Right lobe of liver (tissue), 6 donors: ENCODE data around the gene RAD21L1. TPM values are rescaled to one million over a fixed set of nuclear protein-coding genes. Genes with fewer than 3 reads are reported as not detected.

Experiments
- ATAC-seq, 4 donors: fragments of 200-7000 bp; cut with Tn5 transposase; one replicate each; pipeline ENCODE4 v1.9.1; 2020; ENCODE audit warnings: mild to moderate bottlenecking in 4 of 4, moderate library complexity in 4 of 4
- DNase-seq, 3 donors: peaks; one replicate each; pipeline ENCODE4 v3.0.0-alpha.2; 2020
- H3K27ac ChIP-seq, 3 donors: fragments of 200-600 bp; one replicate each; pipeline ENCODE4 v1.8.0; 2022
- H3K27me3 ChIP-seq, 2 donors: fragments of 200-600 bp; one replicate each; pipeline ENCODE4 v1.8.0; 2022
- H3K36me3 ChIP-seq, 4 donors: fragments of 200-600 bp; sonication (generic) in 1 of 4; one replicate each; pipeline versions ENCODE4 v1.5.1 to v1.8.0; 2017 to 2022; ENCODE audit warnings: control low read depth in 1 of 4
- H3K4me1 ChIP-seq, 4 donors: fragments of 200-600 bp; sonication (generic) in 1 of 4; one replicate each; pipeline versions ENCODE4 v1.5.1 to v1.8.0; 2017 to 2022; ENCODE audit warnings: control low read depth in 1 of 4
- H3K4me3 ChIP-seq, 3 donors: fragments of 200-600 bp; one replicate each; pipeline ENCODE4 v1.8.0; 2022
- H3K9me3 ChIP-seq, 4 donors: fragments of 200-600 bp; sonication (generic) in 1 of 4; one replicate each; pipeline versions ENCODE4 v1.5.1 to v1.8.0; 2017 to 2022; ENCODE audit warnings: control low read depth in 1 of 4
- CTCF ChIP-seq, 4 donors: fragments of 200-600 bp in 3 of 4; fragments of 450-650 bp in 1 of 4; IDR thresholded peaks; one replicate each; pipeline versions ENCODE4 v1.5.1 to v1.8.0; 2016 to 2022; ENCODE audit warnings: antibody characterized with exemption in 4 of 4, mild to moderate bottlenecking in 2 of 4
- POLR2A ChIP-seq: fragments of 450-650 bp; IDR thresholded peaks from one replicate; pipeline ENCODE4 v1.6.1; 2017; ENCODE audit warnings: antibody characterized with exemption, mild to moderate bottlenecking
- WGBS: methylation state at CpG from one replicate; pipeline ENCODE4 v1.1.6; 2018; ENCODE audit warnings: low coverage, low lambda C conversion rate; ENCODE audit not compliant: insufficient coverage; ENCODE audit errors: missing lambda C conversion rate; 5-methylcytosine and 5-hydroxymethylcytosine counted together
- intact Hi-C, 2 donors: fragments of 100-400 bp; cut with DNase I; formaldehyde crosslinking; loops; one replicate each; pipeline versions ENCODE4 v1.11.2 to v1.14.1; 2022
- total RNA-seq, 6 experiments: library from RNA; depleted of rRNA in 2 of 6; stranded (reverse); fragments of >200 nt in 2 of 6; fragmentation: NEBNext Ultra II Directional in 3 of 6; extraction: Animal tissue kit (Norgen Biotek cat#: 25700) in 3 of 6; gene quantifications; one replicate each; pipeline versions ENCODE4 v1.1.0 to v1.2.4, GENCODE V29; 2016 to 2023
- donor health status: DM: no; HTN: yes; CAD: no.
- donor health status: DM: no; HTN: no; CAD: no.
- donor health status: DM: no; HTN: no; CAD: no.
- donor health status: DM: no; HTN: yes; CAD: no.
- donor health status: DM: no; HTN: yes; CAD: no.

The RAD21L1 gene
- total RNA-seq, 6 experiments from 2014 or later: not detected

- TF ChIP-seq POLR2A: no peak
- no peak for TF ChIP-seq CTCF (IDR thresholded peaks at IDR 0.05)
- intact Hi-C loops: no loop called here
- Histone ChIP-seq H3K27me3 (no peaks in the 10 kb centered on the region), H3K9me3 (no peaks in the 10 kb centered on the region), H3K27ac (no peak overlapping the region), H3K36me3 (no peaks in the 10 kb centered on the region), H3K4me3 (no peak overlapping the region), H3K4me1 (peaks cover 0 to 5% (median 0%) of the 10 kb centered on the region in 4 donors)
- DNase-seq (no peak), ATAC-seq (peak; percentile 49 to 88 (median 68))
- WGBS: 38% methylated on average over 7 of the region's 7 CpGs
Observed at GRCh38 chr20:1281279-1282057, 55.6 kb downstream of the RAD21L1 start.

- no peak overlapping the region for H3K27ac ChIP-seq
- 52% methylated on average over 2 of the region's 3 CpGs for WGBS
- peaks cover 0 to 5% (median 0%) of the 10 kb centered on the region in 4 donors for H3K4me1 ChIP-seq
- no peaks in the 10 kb centered on the region for H3K27me3 ChIP-seq
- DNase-seq (no peak), ATAC-seq (no peak)
- TF ChIP-seq POLR2A (no peak), CTCF (IDR thresholded peaks at IDR 0.05) (no peak)
- no peaks in the 10 kb centered on the region for H3K36me3 ChIP-seq
- intact Hi-C loops: no loop called here
- no peaks in the 10 kb centered on the region for H3K9me3 ChIP-seq
- H3K4me3 ChIP-seq: no peak overlapping the region
Observed at GRCh38 chr20:1282966-1283365, 57.1 kb downstream of the RAD21L1 start.

- no peak for ATAC-seq
- Histone ChIP-seq H3K4me1 (peaks cover 0 to 5% (median 0%) of the 10 kb centered on the region in 4 donors), H3K4me3 (no peak overlapping the region), H3K27me3 (no peaks in the 10 kb centered on the region), H3K9me3 (no peaks in the 10 kb centered on the region), H3K27ac (no peak overlapping the region), H3K36me3 (no peaks in the 10 kb centered on the region)
- intact Hi-C loops: no loop called here
- TF ChIP-seq CTCF (IDR thresholded peaks at IDR 0.05) (no peak), POLR2A (no peak)
- no peak for DNase-seq
- 79% methylated on average over 6 of the region's 9 CpGs for WGBS
Observed at GRCh38 chr20:1283522-1284510, 58.0 kb downstream of the RAD21L1 start.

GRCh38 chr20:1286267-1287024 is 60.6 kb downstream of the RAD21L1 start:
- ATAC-seq (no peak), DNase-seq (no peak)
- intact Hi-C loops: no loop called here
- no peaks in the 10 kb centered on the region for H3K27me3 ChIP-seq
- no peaks in the 10 kb centered on the region for H3K36me3 ChIP-seq
- H3K27ac ChIP-seq: no peak overlapping the region
- peaks cover 0 to 5% (median 0%) of the 10 kb centered on the region in 4 donors for H3K4me1 ChIP-seq
- no peak overlapping the region for H3K4me3 ChIP-seq
- WGBS: 71% methylated on average over 6 of the region's 9 CpGs
- no peaks in the 10 kb centered on the region for H3K9me3 ChIP-seq
- TF ChIP-seq POLR2A (no peak), CTCF (IDR thresholded peaks at IDR 0.05) (no peak)
